ENCODE data around the gene PBX2. TPM values are rescaled to one million over a fixed set of nuclear protein-coding genes. Genes with fewer than 3 reads are reported as not detected.

PBX2 gene
- total RNA-seq, 1 experiment from 2014 or later, result 176 TPM

GRCh38 chr6:32174416-32174815, 15.6 kb downstream of the PBX2 start:
- Histone ChIP-seq H3K23ac (ENCODE audit: insufficient read length, low read depth, low read length) (no peak overlapping the region), H4K91ac (ENCODE audit: insufficient read length, low read depth, low read length) (no peak overlapping the region), H3K27ac (ENCODE audit: insufficient read length, low read depth, low read length) (no peak overlapping the region), H4K20me1 (ENCODE audit: control insufficient read depth, insufficient read depth, insufficient read length) (no peaks in the 10 kb centered on the region), H2BK20ac (ENCODE audit: low read depth, low read length, poor library complexity, severe bottlenecking) (no peak overlapping the region), H2AFZ (ENCODE audit: low read length) (no peak overlapping the region), H3K9me3 (ENCODE audit: control insufficient read depth, low read depth, low read length) (no peaks in the 10 kb centered on the region), H2BK5ac (ENCODE audit: insufficient read length, low read length) (no peak overlapping the region), H3K14ac (ENCODE audit: insufficient read depth, low read length) (no peak overlapping the region), H3K4ac (ENCODE audit: low read depth, low read length) (no peak overlapping the region), H2BK12ac (ENCODE audit: insufficient read length, low read depth, low read length) (no peak overlapping the region), H3K23me2 (ENCODE audit: insufficient read length, low read depth, low read length, poor library complexity, severe bottlenecking) (peaks cover 22% of the 10 kb centered on the region), H3K9ac (ENCODE audit: extremely low read depth, insufficient read length, low read length) (no peak overlapping the region), H2AK5ac (ENCODE audit: insufficient read length, low read length) (no peak overlapping the region), H2BK120ac (ENCODE audit: low read depth, low read length, poor library complexity, severe bottlenecking) (no peak overlapping the region), H3K18ac (ENCODE audit: insufficient read length, low read depth, low read length) (no peak overlapping the region), H3K4me2 (ENCODE audit: insufficient read depth, insufficient read length, low read length) (peak overlapping the region; percentile 83), H4K5ac (ENCODE audit: insufficient read length, low read depth, low read length) (no peak overlapping the region), H3K27me3 (ENCODE audit: insufficient read depth, low read length) (no peaks in the 10 kb centered on the region), H3K56ac (ENCODE audit: insufficient read length, low read depth, low read length) (no peak overlapping the region), H4K8ac (replicated peaks; ENCODE audit: insufficient read length, low read depth, low read length) (no peak overlapping the region), H3K79me2 (ENCODE audit: insufficient read depth, low read length) (peaks cover 18% of the 10 kb centered on the region; the same call in 1 of the 2 replicates), H3T11ph (ENCODE audit: low read length) (no peak overlapping the region), H3K79me1 (ENCODE audit: insufficient read depth, low read depth, low read length, poor library complexity, severe bottlenecking) (no peaks in the 10 kb centered on the region), H2BK15ac (ENCODE audit: low read depth, low read length) (no peak overlapping the region), H3K4me1 (ENCODE audit: insufficient read depth, low read length) (peaks cover 7% of the 10 kb centered on the region)
- no CpG with 5 or more reads among the region's 1 CpG for WGBS (ENCODE audit: extremely low coverage, insufficient read length, low lambda C conversion rate)
- Mint-ChIP-seq H3K4me1 (peaks cover 36 to 46% of the 10 kb centered on the region in 2 experiments), H3K4me3 (peak overlapping the region; percentile 83 to 86), H3K27ac (no peak overlapping the region; a peak in 1 of 7 replicates), H3K27me3 (ENCODE audit: low read depth) (no peaks in the 10 kb centered on the region), H3K9me3 (no peaks in the 10 kb centered on the region; a peak in 1 of 5 replicates), H3K36me3 (ENCODE audit: insufficient read depth in 1 of 3, low read depth in 3 of 3) (peaks cover 25 to 34% (median 34%) of the 10 kb centered on the region in 3 experiments; a peak in 6 of 7 replicates)
- TF ChIP-seq CTCF (conservative IDR thresholded peaks at IDR 0.05), result no peak
- no peak for DNase-seq
